HG03066 (cell line): Measurements from ENCODE around the gene OXCT1.
A peak's percentile ranks its signal among the peaks of the same experiment; 100 is the strongest.

Experiments used
- ATAC-seq: cut with Tn5 transposase; IDR thresholded peaks from one replicate; pipeline ENCODE4 v1.9.1; 2021; ENCODE audit warnings: low read depth; ENCODE audit not compliant: unreplicated experiment

OXCT1 gene

GRCh38 chr5:41869724-41870626, at the start of gene OXCT1:
OXCT1 (minus strand) TSS chr5:41870425; CDS start chr5:41870358, 67 bp downstream.
- peak; percentile 89 for ATAC-seq

- ATAC-seq, result peak; percentile 61
Observed at GRCh38 chr5:41918105-41918504, 47.9 kb upstream of the OXCT1 start.

GRCh38 chr5:41908374-41909079, 38.3 kb upstream of the OXCT1 start:
- no peak for ATAC-seq

GRCh38 chr5:41906151-41906550, 35.9 kb upstream of the OXCT1 start:
- no peak for ATAC-seq

GRCh38 chr5:41903892-41904799, 33.9 kb upstream of the OXCT1 start, which contains the start of gene RIMOC1:
RIMOC1 (plus strand) TSS chr5:41904344; CDS start chr5:41904368, 24 bp downstream.
- ATAC-seq, result peak; percentile 99

- ATAC-seq, result no peak
Observed at GRCh38 chr5:41903382-41903891, 33.2 kb upstream of the OXCT1 start.

- ATAC-seq, result no peak
Observed at GRCh38 chr5:41896230-41896629, 26.0 kb upstream of the OXCT1 start.

GRCh38 chr5:41893074-41893851, 23.0 kb upstream of the OXCT1 start:
- peak; percentile 76 for ATAC-seq

- no peak for ATAC-seq
Observed at GRCh38 chr5:41892031-41892430, 21.8 kb upstream of the OXCT1 start.

GRCh38 chr5:41891066-41891707, 21.0 kb upstream of the OXCT1 start:
- ATAC-seq, result no peak

GRCh38 chr5:41885286-41885685, 15.1 kb upstream of the OXCT1 start:
- no peak for ATAC-seq

GRCh38 chr5:41883936-41884335, 13.7 kb upstream of the OXCT1 start:
- no peak for ATAC-seq

GRCh38 chr5:41883243-41883642, 13.0 kb upstream of the OXCT1 start:
- no peak for ATAC-seq

GRCh38 chr5:41882765-41883164, 12.5 kb upstream of the OXCT1 start:
- no peak for ATAC-seq

GRCh38 chr5:41878643-41879478, 8.6 kb upstream of the OXCT1 start:
- peak; percentile 63 for ATAC-seq

GRCh38 chr5:41878173-41878572, 7.9 kb upstream of the OXCT1 start:
- no peak for ATAC-seq

GRCh38 chr5:41877408-41877807, 7.2 kb upstream of the OXCT1 start:
- ATAC-seq, result no peak

GRCh38 chr5:41876678-41877077, 6.5 kb upstream of the OXCT1 start:
- no peak for ATAC-seq
